NT2/D1 (cell line): ENCODE results near the gene SLC39A10.

Source experiments
- SUZ12 ChIP-seq: IDR thresholded peaks from 2 replicates; pipeline ENCODE4 v1.6.1; 2011; ENCODE audit not compliant: insufficient read length, insufficient read depth; ENCODE audit errors: extremely low read depth
- YY1 ChIP-seq: IDR thresholded peaks from 2 replicates; pipeline ENCODE4 v1.6.1; 2011; ENCODE audit not compliant: insufficient read length, insufficient read depth
- ZNF274 ChIP-seq: IDR thresholded peaks from 2 replicates; pipeline ENCODE4 v1.6.1; 2011; ENCODE audit warnings: mild to moderate bottlenecking, low read depth, low read length

GRCh38 chr2:195734395-195734794 lies 77.4 kb downstream of the SLC39A10 start:
- TF ChIP-seq YY1 (no peak), ZNF274 (no peak), SUZ12 (no peak)
